ENCODE measurements around the gene FCF1.

The FCF1 gene

DNA sequence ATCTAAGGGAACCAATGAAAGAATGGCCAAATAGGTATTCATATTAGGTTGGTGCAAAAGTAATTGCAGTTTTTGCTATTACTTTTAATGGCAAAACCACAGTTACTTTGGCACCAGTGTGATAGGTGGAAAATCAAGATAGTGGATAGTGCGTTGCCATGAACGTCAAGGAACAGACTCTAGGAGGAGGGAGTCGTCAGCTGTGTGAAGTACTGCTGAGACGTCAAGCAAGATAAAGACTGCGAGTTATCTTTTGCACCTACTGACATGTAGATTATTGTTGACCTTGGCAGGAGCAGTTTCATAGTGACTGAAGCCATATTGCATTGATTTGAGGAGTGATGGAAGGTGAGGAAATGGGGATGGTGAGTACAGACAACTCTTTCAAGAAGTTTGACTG lies 58.5 kb downstream of the FCF1 start:
- no peak for DNase-seq

DNA sequence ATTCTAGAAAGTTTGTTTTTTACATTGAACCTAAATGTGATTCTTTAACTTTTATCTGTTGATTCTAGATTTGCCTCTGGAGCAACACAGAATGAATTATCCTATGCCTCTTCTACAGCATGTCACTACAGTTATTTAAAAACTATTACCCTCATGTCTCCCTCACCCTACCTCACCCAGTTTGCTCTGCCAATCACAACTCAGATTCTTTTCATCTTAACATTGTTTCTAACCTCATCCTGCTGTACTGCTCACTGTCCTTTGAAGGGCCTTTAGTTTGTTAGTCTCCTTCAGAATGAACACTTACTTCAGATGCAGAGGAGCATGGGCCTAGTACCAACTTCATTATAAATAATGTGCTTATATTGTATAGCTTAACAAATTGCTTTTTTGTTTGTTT lies 71.7 kb downstream of the FCF1 start:
- no peak for DNase-seq

DNA sequence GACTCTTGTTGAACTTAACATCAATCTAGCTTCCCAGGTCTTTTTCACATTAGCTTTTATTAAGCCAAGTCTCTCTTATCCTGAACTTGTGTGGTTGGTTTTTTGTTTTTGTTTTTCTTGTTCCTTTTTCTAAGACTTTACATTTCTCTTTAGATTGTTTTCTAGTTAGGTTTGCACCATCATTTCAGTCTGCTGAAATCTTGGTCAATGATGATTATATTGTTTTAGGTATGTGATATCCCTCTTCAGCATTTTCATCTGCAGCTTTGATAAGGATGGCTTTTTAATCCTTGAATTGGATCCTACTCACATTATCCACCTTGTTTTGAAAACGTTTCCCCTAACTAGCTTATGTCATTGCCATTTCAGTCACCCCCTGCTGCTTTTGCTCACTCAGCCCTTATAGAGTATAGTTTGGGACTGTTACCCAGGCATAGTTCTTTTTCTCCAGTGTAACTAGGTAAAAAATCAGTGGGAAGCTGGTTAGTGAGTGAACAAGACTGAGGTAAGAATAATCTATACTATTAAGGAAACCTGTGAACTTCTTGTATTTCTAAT lies 72.2 kb downstream of the FCF1 start:
- no peak for DNase-seq

DNA sequence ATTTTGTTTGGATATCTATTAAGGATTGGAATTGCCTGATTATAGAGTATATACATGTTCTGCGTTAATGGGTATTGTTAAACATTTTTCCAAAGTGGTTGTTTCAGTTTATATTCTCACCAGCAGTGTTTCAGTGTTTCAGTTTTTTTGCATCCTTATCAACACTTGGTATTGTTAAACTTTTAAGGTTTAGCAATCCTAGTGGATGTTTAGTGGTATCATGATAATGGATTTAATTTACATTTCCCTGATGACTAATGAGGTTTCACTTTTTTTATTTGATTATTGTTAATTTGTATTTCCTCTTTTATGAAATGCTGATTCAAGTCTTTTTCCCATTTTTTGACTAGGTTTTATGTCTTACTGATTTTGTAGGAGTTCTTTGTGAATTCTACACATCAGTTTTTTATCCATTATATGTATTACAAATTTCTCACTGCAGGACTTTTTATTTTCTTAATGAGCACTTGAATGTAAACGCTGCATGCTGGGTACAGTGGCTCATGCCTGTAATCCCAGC lies 73.9 kb downstream of the FCF1 start:
- no peak for DNase-seq

Measured in stimulated activated CD4-positive, alpha-beta T cell treated with anti-CD3 and anti-CD28 coated beads, Interleukin-4, amount 100 ng/mL, for 1 hour (primary cell).